PC-3 (cell line): Measurements from ENCODE around the gene SCLY. TPM values are rescaled to one million over a fixed set of nuclear protein-coding genes. Genes with fewer than 3 reads are reported as not detected.

Source experiments
- ATAC-seq: fragments of 200-7000 bp; cut with Tn5 transposase; 2 replicates; pipeline ENCODE4 v1.9.1; 2020; ENCODE audit warnings: mild to moderate bottlenecking, moderate library complexity
- BruUV-seq: library from RNA; stranded (reverse); fragments of 400-500 nt; replicated peaks from 2 replicates; lab custom pipeline; 2021; lab: Mats Ljungman, UMichigan
- CTCF ChIA-PET: fragments of 300-600 bp; sonication (Branson Sonifier 250); formaldehyde crosslinking; loops from one replicate; lab custom pipeline; 2022; ENCODE audit warnings: antibody characterized with exemption; lab: Charles Lee
- POLR2A ChIA-PET: fragments of 300-600 bp; sonication (Branson Sonifier 250); formaldehyde crosslinking; loops from one replicate; lab custom pipeline; 2022; ENCODE audit warnings: antibody characterized with exemption; ENCODE audit not compliant: unreplicated experiment; lab: Charles Lee
- DNase-seq: peaks from one replicate; pipeline ENCODE4 v3.0.0-alpha.2; 2015
- H2AFZ ChIP-seq: fragments of 300-600 bp; sonication (generic); 2 replicates; pipeline ENCODE4 v1.6.0; 2016; ENCODE audit warnings: antibody characterized with exemption, low read length
- H3F3A ChIP-seq: fragments of 300-600 bp; sonication (generic); one replicate; pipeline ENCODE4 v1.6.0; 2017; ENCODE audit warnings: antibody characterized with exemption, low read length, control low read depth, mild to moderate bottlenecking; ENCODE audit not compliant: unreplicated experiment
- H3K27ac ChIP-seq: fragments of 300-600 bp; sonication (generic); 2 replicates; pipeline ENCODE4 v1.5.1; 2016; ENCODE audit warnings: mild to moderate bottlenecking, low read length
- H3K27me3 ChIP-seq: fragments of 300-600 bp; sonication (generic); 2 replicates; pipeline ENCODE4 v1.6.1; 2016; ENCODE audit warnings: low read length, mixed read lengths
- H3K36me3 ChIP-seq: fragments of 300-600 bp; sonication (generic); 2 replicates; pipeline ENCODE4 v1.6.1; 2016; ENCODE audit warnings: low read depth, mixed run types, low read length, mixed read lengths
- H3K4me1 ChIP-seq: fragments of 300-600 bp; sonication (generic); 2 replicates; pipeline ENCODE4 v1.5.1; 2016; ENCODE audit warnings: low read length; ENCODE audit not compliant: insufficient read depth
- H3K4me2 ChIP-seq: fragments of 300-600 bp; sonication (generic); 2 replicates; pipeline ENCODE4 v1.6.0; 2016; ENCODE audit warnings: low read length
- H3K4me3 ChIP-seq: fragments of 300-600 bp; sonication (generic); 2 replicates; pipeline ENCODE4 v1.5.1; 2016; ENCODE audit warnings: mild to moderate bottlenecking, low read length, mixed read lengths
- H3K79me2 ChIP-seq: fragments of 300-600 bp; sonication (generic); 2 replicates; pipeline ENCODE4 v1.6.1; 2017; ENCODE audit warnings: low read length, mixed read lengths
- H3K9ac ChIP-seq: fragments of 300-600 bp; sonication (generic); 2 replicates; pipeline ENCODE4 v1.6.0; 2016; ENCODE audit warnings: mild to moderate bottlenecking, low read length
- H3K9me2 ChIP-seq: fragments of 300-600 bp; sonication (generic); replicated peaks from 2 replicates; pipeline ENCODE4 v1.6.1; 2016; ENCODE audit warnings: mixed run types, low read length, mixed read lengths
- H3K9me3 ChIP-seq: fragments of 300-600 bp; sonication (generic); 2 replicates; pipeline ENCODE4 v1.6.1; 2016; ENCODE audit warnings: low read length, mixed read lengths
- H4K20me1 ChIP-seq: fragments of 300-600 bp; sonication (generic); 2 replicates; pipeline ENCODE4 v1.6.1; 2016; ENCODE audit warnings: low read length, mixed read lengths
- EZH2 ChIP-seq: fragments of 300-600 bp; sonication (generic); IDR thresholded peaks from one replicate; pipeline ENCODE4 v1.6.1; 2017; ENCODE audit warnings: antibody characterized with exemption, mild to moderate bottlenecking, low read length; ENCODE audit not compliant: unreplicated experiment
- EZH2phosphoT487 ChIP-seq: fragments of 300-600 bp; sonication (generic); IDR thresholded peaks from 2 replicates; pipeline ENCODE4 v1.6.1; 2018; ENCODE audit warnings: mild to moderate bottlenecking, antibody characterized with exemption, low read length, borderline replicate concordance
- intact Hi-C: fragments of 100-400 bp; cut with micrococcal nuclease; formaldehyde crosslinking; loops from 2 replicates; pipeline ENCODE4 v1.9.0; 2023
- total RNA-seq: library from RNA; depleted of rRNA; stranded (reverse); fragments of >200 nt; gene quantifications from 2 replicates; pipeline ENCODE4 v1.2.3, GENCODE V29; 2014
- TF ChIP-seq, protein P1 (sequence below): fragments of 300-600 bp; sonication (generic); conservative IDR thresholded peaks from 2 replicates; pipeline ENCODE4 v1.5.1; 2017; ENCODE audit warnings: antibody characterized with exemption, low read depth, mild to moderate bottlenecking, low read length

SCLY gene
- total RNA-seq, 1 experiment from 2014 or later = 23.1 TPM

DNA sequence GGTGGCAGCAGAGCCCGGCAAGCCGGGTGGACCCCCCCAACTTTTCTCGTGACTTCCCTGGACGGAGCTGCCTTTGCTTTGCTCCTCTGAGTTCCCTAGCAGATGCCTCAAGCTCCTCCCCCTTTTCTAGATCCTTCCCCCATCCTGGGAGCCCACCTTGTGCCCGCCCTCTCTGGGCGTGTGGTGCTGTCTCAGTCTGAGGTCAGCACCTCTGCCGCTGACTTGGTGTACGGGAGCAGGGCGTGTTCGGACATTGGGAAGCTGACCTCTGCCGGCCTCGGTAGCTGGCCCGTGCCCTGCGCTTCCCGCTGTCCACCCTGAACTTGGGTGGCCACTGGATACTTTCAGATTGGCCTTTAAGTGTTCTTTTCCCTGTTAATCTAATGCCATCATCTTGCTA, 19.7 kb downstream of the SCLY start:
- Histone ChIP-seq H3F3A (no peaks in the 10 kb centered on the region), H3K9ac (no peak overlapping the region), H3K36me3 (peaks cover 9% of the 10 kb centered on the region), H3K27ac (no peak overlapping the region), H3K27me3 (no peaks in the 10 kb centered on the region), H3K4me2 (no peak overlapping the region), H3K9me2 (no peaks in the 10 kb centered on the region), H3K9me3 (no peaks in the 10 kb centered on the region), H3K4me3 (no peak overlapping the region), H2AFZ (no peak overlapping the region), H3K4me1 (peaks cover 16% of the 10 kb centered on the region; the same call in 1 of the 2 replicates), H4K20me1 (no peaks in the 10 kb centered on the region), H3K79me2 (no peaks in the 10 kb centered on the region)
- BruUV-seq = no TSS peak
- POLR2A ChIA-PET = no interaction called here
- TF ChIP-seq, protein P1, sequence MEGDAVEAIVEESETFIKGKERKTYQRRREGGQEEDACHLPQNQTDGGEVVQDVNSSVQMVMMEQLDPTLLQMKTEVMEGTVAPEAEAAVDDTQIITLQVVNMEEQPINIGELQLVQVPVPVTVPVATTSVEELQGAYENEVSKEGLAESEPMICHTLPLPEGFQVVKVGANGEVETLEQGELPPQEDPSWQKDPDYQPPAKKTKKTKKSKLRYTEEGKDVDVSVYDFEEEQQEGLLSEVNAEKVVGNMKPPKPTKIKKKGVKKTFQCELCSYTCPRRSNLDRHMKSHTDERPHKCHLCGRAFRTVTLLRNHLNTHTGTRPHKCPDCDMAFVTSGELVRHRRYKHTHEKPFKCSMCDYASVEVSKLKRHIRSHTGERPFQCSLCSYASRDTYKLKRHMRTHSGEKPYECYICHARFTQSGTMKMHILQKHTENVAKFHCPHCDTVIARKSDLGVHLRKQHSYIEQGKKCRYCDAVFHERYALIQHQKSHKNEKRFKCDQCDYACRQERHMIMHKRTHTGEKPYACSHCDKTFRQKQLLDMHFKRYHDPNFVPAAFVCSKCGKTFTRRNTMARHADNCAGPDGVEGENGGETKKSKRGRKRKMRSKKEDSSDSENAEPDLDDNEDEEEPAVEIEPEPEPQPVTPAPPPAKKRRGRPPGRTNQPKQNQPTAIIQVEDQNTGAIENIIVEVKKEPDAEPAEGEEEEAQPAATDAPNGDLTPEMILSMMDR = no peak
- TF ChIP-seq EZH2 (no peak), EZH2phosphoT487 (no peak)
- CTCF ChIA-PET = no interaction called here
- DNase-seq (no peak), ATAC-seq (no peak)
- intact Hi-C loops = no loop called here

DNA sequence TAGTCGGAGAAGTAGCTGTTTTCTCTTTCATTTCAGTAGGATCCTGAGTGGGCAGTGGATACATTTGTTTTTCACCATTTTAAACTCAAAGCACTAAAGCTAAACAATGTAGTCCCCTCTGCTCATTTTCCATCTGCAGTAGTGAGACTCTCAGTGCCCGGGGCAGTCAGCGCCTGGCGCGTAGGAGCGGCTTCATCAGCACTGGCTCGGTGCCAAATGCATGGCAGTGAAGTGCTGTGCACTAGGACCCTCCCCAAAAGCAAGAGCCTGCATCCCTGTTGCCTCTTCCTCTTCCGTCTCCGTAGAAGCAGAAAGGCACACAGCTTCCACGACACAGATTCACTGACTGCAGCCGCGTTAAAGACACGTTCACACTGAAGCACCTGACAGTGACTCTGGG, 20.3 kb downstream of the SCLY start:
- Histone ChIP-seq H3K9me3 (no peaks in the 10 kb centered on the region), H3K79me2 (no peaks in the 10 kb centered on the region), H3F3A (no peaks in the 10 kb centered on the region), H3K27ac (no peak overlapping the region), H3K4me1 (peaks cover 11% of the 10 kb centered on the region; the same call in 1 of the 2 replicates), H3K4me2 (no peak overlapping the region), H3K9me2 (no peaks in the 10 kb centered on the region), H2AFZ (no peak overlapping the region), H3K4me3 (no peak overlapping the region), H3K36me3 (peaks cover 9% of the 10 kb centered on the region), H4K20me1 (no peaks in the 10 kb centered on the region), H3K9ac (no peak overlapping the region), H3K27me3 (no peaks in the 10 kb centered on the region)
- TF ChIP-seq EZH2phosphoT487 (no peak), EZH2 (no peak)
- TF ChIP-seq, protein P1 = no peak
- intact Hi-C loops = no loop called here
- DNase-seq (no peak), ATAC-seq (no peak)
- CTCF ChIA-PET = no interaction called here
- POLR2A ChIA-PET = no interaction called here
- BruUV-seq = no TSS peak

DNA sequence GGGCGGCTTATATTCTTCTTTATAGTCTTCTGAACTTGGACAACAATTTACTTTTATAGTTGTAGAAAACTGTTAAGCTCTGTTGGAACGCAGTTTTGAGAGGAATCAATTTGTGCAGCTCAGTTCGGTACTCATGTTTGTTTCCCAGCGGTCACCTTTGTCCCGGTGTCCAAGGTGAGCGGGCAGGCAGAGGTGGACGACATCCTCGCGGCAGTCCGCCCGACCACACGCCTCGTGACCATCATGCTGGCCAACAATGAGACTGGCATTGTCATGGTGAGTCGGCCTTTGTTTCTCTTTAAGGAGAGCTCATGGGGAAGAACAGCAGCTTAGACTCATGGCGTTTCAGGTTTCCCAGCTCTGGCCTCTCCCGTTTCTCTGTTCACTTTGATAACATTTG, 20.8 kb downstream of the SCLY start:
- Histone ChIP-seq H3K79me2 (no peaks in the 10 kb centered on the region), H3K27me3 (no peaks in the 10 kb centered on the region), H3K4me2 (no peak overlapping the region), H3K9ac (no peak overlapping the region), H3K36me3 (peaks cover 9% of the 10 kb centered on the region), H3K27ac (no peak overlapping the region), H3K4me3 (no peak overlapping the region), H3F3A (no peaks in the 10 kb centered on the region), H3K9me3 (no peaks in the 10 kb centered on the region), H2AFZ (no peak overlapping the region), H3K4me1 (peaks cover 11% of the 10 kb centered on the region; the same call in 1 of the 2 replicates), H3K9me2 (no peaks in the 10 kb centered on the region), H4K20me1 (no peaks in the 10 kb centered on the region)
- DNase-seq = no peak
- POLR2A ChIA-PET = no interaction called here
- BruUV-seq = no TSS peak
- CTCF ChIA-PET = no interaction called here
- no peak for TF ChIP-seq EZH2phosphoT487
- TF ChIP-seq EZH2 = no peak
- TF ChIP-seq, protein P1 = no peak
- intact Hi-C loops = no loop called here
- no peak for ATAC-seq
